ENCODE measurements around the gene TWIST1. TPM values are rescaled to one million over a fixed set of nuclear protein-coding genes. Genes with fewer than 3 reads are reported as not detected.

The TWIST1 gene
- total and polyA plus RNA-seq, 2 experiments from 2014 or later = 0.24 TPM

- TF ChIP-seq EZH2 (IDR thresholded peaks at IDR 0.05; ENCODE audit: low read depth, unreplicated experiment) = no peak
- no peak for TF ChIP-seq ZNF462 (CRISPR knock-in tag; IDR thresholded peaks at IDR 0.05)
- TF ChIP-seq ETS1 (IDR thresholded peaks at IDR 0.05) = no peak
- TF ChIP-seq JUNB (IDR thresholded peaks at IDR 0.05; ENCODE audit: unreplicated experiment) = no peak
These were observed 16.4 kb upstream of the TWIST1 start (continued) for GRCh38 chr7:19133886-19134285.

- DNase-seq (ENCODE audit: low spot score) (no peak), ATAC-seq (no peak)
- Mint-ChIP-seq H3K27ac (no peak overlapping the region), H3K4me1 (no peaks in the 10 kb centered on the region), H3K36me3 (ENCODE audit: low read depth) (no peaks in the 10 kb centered on the region), H3K4me3 (no peak overlapping the region), H3K27me3 (ENCODE audit: insufficient read depth, low read depth, poor library complexity) (no peaks in the 10 kb centered on the region), H3K9me3 (no peaks in the 10 kb centered on the region)
- Histone ChIP-seq H4K20me1 (replicated peaks; ENCODE audit: insufficient read depth) (no peaks in the 10 kb centered on the region), H3K27ac (ENCODE audit: low read depth) (no peak overlapping the region), H3K9me2 (ENCODE audit: insufficient read depth) (no peaks in the 10 kb centered on the region), H3K4me2 (no peak overlapping the region), H3K36me3 (ENCODE audit: insufficient read depth) (no peaks in the 10 kb centered on the region), H3F3A (replicated peaks; ENCODE audit: low read depth) (no peaks in the 10 kb centered on the region), H3K4me1 (ENCODE audit: insufficient read depth) (no peaks in the 10 kb centered on the region), H3K4me3 (no peak overlapping the region), H3K79me2 (replicated peaks; ENCODE audit: insufficient read depth) (no peaks in the 10 kb centered on the region), H3K27me3 (ENCODE audit: insufficient read depth) (no peaks in the 10 kb centered on the region), H2AFZ (no peak overlapping the region)
- TF ChIP-seq CTCF (conservative IDR thresholded peaks at IDR 0.05; ENCODE audit: low read depth in 2 of 2) (peak in 1 of 2 experiments; percentile 15; a peak in 1 of 4 replicates), ZNF462 (CRISPR knock-in tag; IDR thresholded peaks at IDR 0.05) (no peak)
These were observed 16.0 kb upstream of the TWIST1 start for GRCh38 chr7:19133390-19133789.

Data from GM23338 (cell line).